GM21381 (cell line): Measurements from ENCODE around the gene TRANK1.

Experiments
- ATAC-seq: cut with Tn5 transposase; IDR thresholded peaks from one replicate; pipeline ENCODE4 v1.9.1; 2021; ENCODE audit warnings: mild to moderate bottlenecking, moderate library complexity; ENCODE audit not compliant: unreplicated experiment

The TRANK1 gene

GRCh38 chr3:36859494-36859893 is 85.4 kb downstream of the TRANK1 start:
- no peak for ATAC-seq

- no peak for ATAC-seq
These were observed 92.8 kb downstream of the TRANK1 start for GRCh38 chr3:36852071-36852470.

DNA sequence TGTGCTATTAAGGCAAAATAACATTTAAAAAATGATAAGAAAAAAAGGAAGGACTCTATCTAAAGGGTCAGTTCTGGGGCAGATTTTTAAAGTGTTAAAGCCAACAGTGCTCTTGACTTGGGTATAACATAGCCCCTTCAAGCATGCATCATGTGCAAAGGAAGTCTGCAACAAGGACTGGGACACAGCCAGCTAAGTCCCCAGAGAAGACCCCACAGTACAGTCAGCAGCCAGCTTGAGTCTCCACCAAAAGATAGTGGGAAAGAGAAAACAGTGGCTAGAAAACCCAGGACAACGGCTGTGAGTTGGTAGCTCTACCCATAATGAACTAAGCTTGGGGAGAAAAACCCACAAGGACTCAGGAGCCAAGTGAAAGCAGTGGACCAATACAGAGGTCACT is 94.1 kb downstream of the TRANK1 start:
- ATAC-seq: no peak

DNA sequence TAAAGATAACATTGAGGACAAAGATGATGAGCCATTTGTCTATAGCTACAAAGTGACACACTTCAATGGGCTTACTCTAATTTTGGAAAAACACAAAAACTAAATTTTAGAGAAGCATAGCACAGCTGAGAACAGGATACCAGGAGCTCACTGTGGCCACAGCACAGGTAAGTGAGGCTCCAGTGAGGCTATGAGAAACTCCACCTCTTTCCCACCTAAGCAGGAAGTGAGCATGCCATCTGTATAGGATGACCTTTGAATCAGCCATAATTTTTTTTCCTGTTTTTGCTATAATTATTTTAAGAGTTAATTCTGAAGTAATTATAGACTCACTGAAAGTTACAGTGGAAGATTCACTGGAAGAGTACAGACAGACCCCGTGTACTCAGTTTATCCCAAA is 98.4 kb downstream of the TRANK1 start:
- ATAC-seq: no peak

DNA sequence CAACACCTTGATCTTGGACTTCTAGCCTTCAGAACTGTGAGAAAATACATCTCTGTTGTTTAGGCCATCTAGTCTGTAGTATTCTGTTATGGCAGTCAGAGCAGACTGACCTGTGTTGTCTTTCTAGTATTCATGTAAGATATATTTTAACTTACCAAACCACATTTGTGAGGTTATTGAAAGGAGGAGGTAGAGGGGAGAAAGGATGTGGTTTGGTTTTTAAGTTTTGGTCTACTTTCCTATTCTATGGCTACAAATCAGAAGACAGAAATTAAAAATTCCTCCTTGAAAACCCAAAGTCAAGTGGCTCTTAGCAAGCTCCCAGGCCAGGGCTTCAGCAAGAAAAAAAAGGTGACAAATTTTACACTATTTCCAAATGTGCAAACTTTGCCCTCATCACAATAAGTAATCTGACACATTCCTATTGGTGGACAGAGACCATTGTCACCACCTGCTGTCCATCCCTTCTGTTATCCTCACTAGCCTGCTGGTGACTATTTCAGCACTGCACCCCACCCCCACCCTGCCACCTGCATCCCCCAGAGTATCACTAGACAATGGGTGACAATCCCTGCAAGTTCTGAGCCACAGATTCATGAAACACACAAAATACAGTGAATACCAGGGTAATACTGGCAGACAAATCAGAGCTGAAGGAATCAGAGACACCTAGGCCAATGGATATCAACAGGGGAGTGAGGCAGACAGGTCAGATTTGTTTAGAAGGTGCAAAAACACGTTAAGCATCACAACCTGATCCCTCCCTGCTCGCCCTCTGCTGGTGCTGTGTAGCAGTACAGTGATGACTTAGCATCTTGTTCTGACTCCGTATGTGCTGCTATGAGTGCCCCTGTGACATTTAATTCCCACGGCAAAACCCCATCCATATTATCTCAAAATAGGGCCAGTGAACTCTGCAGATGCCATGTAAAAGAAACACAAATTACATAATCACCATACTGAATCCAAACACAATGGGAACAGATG is 101.5 kb downstream of the TRANK1 start:
- ATAC-seq: peak; percentile 87

DNA sequence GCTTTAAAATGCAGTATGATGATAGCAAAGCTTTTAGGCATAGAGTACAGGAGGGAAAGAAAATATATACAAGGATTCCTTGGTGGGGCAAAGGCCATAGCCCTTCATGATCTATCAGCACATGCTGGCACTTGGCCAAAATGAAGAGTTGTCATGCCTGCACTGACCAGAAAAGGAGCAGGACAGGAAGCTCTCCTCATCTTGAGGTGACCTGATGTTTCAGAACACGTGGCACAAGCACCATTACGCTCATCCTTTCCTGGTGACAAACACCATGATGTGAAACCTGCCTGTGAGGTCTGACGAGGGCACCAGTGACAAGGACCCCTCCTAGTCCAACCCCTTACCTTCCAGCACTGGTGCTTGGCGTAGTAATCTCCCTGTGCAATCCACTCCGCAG is 102.6 kb downstream of the TRANK1 start:
- no peak for ATAC-seq

DNA sequence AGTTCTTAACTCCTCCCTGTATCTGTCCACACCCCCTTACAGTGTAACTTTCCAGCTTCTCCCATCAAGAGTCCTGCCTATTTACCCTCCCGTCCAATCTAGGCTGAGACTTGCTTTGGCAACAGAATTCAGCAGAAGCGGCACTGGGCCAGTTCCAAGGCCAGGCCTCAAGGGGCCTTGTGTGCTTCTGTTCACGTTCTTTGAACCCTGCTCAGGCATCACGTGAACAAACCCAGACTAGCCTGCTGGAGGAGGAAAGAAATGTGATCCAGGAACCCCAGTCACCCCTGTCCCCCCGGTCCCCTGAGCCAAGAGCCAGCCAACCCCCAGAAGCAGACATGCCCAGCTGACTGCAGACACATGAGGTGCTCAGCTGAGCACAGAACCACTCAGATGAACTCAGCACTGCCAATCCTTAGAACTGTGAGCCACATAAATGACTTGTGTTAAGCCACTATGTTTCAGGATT is 104.4 kb downstream of the TRANK1 start:
- no peak for ATAC-seq

- no peak for ATAC-seq
These were observed 107.8 kb downstream of the TRANK1 start for GRCh38 chr3:36837089-36837488.

DNA sequence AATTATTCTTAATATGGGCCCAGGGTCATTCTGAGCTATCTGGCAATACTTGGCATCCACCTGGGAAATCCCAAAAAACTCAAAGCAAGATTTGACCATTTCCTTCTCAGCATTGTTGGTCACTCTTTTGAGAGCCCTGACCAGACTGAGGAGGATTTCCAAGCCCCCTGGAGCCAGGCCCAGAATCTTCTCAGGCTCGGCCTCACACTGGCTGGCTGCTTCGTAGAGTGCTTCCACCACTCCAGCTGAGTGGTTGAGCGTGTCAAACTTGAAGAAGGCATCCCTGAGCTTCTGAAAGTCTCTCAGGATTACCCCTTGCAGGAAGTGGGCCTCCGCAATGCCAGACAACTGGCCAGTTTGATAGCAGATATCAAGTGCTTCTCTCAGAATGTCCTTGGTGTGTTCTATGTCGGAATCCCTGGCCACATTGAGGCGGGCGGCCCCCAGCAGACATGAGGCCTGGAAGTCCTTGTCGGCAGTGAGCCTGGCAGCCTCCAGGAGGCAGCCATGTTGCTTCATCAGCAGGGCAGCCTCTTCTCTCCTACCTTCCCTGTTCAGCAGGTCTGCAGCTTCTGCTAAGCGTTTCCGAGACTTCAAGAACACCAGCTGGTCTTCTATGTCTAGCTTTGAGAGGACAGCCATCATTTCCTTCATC is 111.6 kb downstream of the TRANK1 start:
- ATAC-seq: no peak

DNA sequence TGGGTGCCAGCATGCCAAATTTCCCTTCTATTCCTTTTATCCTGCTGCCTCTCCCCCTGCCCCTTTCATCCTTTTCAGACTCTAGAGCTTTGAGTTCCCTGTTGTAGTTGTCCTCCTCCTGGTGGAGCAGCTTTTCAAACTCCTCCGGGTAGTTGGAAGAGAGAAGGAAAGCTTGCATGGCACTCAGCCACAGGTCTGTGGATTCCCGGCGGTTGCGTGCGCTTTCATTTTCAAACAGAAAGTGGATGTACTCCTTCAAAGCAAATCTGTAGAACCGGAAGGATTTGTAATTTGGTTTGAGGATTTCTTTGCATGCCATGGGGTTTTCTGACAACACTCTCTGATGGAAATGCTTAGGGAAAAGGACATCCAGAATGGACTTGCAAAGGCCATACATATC is 112.4 kb downstream of the TRANK1 start:
- ATAC-seq: no peak

DNA sequence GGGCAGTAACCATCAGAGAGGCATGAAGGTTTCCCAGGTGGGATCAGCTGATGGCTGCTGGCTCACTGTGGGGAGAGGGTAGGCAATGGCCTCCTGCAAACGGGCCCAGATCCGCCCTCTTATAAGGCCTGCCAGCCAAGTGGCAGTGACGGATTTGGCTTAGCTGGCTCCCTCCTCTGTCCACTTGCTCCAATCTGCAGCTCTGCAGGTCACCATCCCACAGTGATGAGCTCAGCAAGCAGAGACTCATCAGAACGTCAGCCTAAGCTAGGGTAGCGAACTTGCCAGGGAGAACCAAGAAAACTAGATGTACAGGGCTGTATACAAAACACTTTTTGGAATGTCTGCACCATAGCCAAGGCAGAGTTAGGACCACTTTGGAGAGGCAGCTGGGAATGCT is 117.7 kb downstream of the TRANK1 start:
- no peak for ATAC-seq

DNA sequence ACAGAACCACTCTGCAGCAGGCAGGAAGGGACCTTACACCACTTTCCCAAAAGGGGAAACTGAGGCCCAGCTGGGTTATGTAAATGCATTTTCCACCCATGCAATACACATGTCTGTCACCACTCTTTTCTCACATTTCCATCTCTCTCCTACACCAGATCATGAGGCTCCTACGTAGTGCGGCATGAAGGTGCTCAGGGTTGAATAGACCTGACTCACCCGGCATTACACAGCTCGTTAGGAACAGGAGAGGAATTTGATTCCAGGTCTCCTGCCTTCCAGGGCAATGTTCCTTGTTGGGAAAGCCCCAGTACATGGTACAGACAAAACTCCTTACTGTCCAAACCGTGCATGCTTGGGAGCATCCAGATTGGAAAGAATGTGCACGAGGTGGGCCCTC is 118.6 kb downstream of the TRANK1 start:
- no peak for ATAC-seq

DNA sequence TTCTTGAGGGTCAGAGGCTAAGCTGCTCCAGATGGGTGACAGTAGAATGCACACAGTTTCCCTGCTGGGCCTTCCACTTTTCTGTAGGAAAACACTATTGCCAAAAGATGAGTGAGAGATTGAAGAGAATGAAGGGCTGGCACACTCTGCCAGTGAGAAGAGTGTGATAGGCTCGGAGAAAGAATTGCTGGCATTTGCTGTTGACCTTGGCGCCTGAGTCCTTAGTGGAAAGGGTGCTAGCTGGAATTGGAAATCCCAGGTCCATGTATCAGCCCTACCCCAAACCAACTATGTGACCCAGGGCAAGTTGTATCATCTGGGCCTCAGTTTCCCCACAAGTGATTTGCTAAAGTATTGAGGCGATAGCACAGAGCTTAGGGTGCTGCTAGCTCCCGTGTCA is 120.4 kb downstream of the TRANK1 start:
- ATAC-seq: no peak

DNA sequence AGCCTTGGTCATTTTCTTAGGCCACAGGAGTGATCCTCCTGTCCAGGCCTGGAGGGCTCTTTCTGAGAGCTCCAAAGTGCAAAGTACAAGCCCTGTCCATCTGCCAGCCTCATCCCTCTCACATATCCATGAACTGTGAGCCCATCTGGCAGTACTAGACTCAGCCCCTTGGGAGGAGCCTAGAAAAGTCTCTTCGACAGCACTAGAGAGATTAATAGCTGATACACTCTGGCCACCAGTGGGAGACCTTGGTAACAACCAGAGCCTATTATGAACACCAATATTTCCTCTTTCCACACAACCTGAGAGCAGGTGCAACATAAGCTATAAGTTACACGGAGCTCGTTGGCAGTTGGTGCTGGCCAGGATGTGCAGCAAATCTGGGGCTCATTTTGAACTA is 121.0 kb downstream of the TRANK1 start:
- ATAC-seq: no peak

GRCh38 chr3:36820083-36820482 is 124.8 kb downstream of the TRANK1 start:
- no peak for ATAC-seq

GRCh38 chr3:36817806-36818533 is 126.9 kb downstream of the TRANK1 start:
- ATAC-seq: no peak

DNA sequence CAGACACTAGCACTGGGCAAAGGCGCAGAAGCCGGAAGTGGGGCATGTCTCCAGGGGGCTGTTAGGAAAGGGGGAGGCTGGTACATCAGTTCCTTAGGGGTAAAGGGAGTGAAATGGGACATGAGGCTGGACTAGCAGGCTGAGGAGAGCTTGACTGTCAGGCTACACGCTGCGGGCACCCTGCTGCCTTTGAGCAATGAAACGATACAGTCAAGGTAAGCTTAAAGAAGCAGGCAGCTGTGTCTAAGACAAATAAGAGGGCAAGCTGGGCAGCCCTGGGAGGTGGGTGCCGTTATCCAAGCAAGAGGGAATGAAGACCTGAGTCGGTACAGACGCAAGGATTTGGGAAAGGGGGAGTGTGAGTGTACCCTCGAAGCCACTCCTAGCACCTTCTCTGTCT is 129.5 kb downstream of the TRANK1 start:
- ATAC-seq: no peak

- no peak for ATAC-seq
These were observed 130.1 kb downstream of the TRANK1 start for GRCh38 chr3:36814776-36815175.

GRCh38 chr3:36814066-36814717 is 130.7 kb downstream of the TRANK1 start:
- ATAC-seq: no peak

GRCh38 chr3:36813305-36813704 is 131.5 kb downstream of the TRANK1 start:
- ATAC-seq: no peak

DNA sequence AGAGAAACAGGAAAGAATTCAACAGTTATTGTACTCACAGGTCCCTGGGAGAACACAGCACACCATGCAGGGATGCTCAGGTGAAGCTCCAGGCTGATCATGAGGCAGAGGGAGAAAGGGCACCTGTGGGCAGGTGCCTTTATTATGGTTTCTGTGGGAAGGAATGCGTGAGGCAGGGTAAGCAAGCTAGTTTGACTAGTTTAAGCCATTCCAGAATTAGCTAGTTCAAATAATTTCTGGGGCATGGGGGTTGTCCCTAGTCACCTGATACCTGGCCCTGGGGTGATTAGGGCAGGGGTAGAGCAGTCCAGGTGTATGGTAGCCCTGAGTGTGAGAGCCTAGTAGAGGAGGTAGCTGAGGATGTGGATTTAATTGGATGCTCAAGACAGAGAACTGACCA is 132.6 kb downstream of the TRANK1 start:
- no peak for ATAC-seq
